ENCODE data around the gene PDS5A.
"Not testable (repeated sequence)": the region's sequence is repeated elsewhere in the genome, so short reads cannot be mapped to it uniquely, and the experiment has no call there.

Gene PDS5A

DNA sequence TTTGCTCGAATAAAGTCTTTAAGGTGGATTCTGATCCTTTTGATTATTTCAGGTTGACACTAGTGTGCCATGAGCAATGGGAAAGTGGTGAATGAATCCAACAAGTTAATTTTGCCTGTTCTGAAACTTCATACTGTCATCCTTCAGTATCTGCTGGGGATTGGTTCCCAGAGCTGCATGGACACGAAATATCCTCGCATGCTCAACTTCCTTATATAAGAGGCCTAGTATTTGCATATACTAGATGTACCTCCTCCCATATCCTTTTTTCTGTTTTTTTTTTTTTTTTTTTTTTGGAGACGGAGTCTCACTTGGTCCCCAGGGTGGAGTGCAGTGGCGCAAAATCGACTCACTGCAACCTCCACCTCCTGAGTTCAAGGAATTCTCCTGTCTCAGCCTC, 23.0 kb upstream of the PDS5A start:
- H3K27ac ChIP-seq (ENCODE audit: poor library complexity, severe bottlenecking), result no peak overlapping the region
- DNase-seq (ENCODE audit: low spot score), result no peak
- TF ChIP-seq, protein P1, sequence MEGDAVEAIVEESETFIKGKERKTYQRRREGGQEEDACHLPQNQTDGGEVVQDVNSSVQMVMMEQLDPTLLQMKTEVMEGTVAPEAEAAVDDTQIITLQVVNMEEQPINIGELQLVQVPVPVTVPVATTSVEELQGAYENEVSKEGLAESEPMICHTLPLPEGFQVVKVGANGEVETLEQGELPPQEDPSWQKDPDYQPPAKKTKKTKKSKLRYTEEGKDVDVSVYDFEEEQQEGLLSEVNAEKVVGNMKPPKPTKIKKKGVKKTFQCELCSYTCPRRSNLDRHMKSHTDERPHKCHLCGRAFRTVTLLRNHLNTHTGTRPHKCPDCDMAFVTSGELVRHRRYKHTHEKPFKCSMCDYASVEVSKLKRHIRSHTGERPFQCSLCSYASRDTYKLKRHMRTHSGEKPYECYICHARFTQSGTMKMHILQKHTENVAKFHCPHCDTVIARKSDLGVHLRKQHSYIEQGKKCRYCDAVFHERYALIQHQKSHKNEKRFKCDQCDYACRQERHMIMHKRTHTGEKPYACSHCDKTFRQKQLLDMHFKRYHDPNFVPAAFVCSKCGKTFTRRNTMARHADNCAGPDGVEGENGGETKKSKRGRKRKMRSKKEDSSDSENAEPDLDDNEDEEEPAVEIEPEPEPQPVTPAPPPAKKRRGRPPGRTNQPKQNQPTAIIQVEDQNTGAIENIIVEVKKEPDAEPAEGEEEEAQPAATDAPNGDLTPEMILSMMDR (IDR thresholded peaks at IDR 0.05; ENCODE audit: poor library complexity, severe bottlenecking), result no peak

DNA sequence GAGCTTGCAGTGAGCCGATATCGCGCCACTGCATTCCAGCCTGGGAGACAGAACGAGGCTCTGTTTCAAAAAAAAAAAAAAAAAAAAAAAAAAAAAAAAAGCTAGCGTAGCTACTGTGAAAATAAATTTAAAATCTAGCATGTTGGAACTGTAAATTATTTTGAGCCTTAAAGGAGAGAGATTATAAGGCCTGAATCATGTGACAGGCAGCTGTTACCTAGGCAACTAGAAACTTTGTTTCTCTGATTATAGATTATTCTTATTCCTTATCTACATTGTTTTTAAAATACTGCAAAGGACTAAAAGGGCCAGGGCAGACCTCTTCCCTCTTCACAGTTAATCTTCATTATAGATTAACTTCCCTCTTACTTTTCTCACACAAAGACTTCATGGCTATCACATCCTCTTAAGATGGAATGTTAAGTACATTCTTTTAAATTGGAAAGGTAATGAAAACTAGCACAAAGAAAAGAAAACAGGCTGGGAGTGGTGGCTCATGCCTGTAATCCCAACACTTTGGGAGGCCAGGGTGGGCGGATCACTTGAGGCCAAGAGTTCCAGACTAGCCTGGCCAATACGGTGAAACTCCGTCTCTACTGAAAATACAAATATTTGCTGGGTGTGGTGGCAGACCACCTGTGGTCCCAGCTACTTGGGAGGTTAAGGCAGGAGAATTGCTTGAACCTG, 21.1 kb upstream of the PDS5A start:
- Histone ChIP-seq H3K9me3 (ENCODE audit: severe bottlenecking) (no peaks in the 10 kb centered on the region), H3K36me3 (ENCODE audit: low read depth) (no peaks in the 10 kb centered on the region), H3K27ac (ENCODE audit: poor library complexity, severe bottlenecking) (no peak overlapping the region), H3K27me3 (ENCODE audit: insufficient read depth, poor library complexity, severe bottlenecking) (no peaks in the 10 kb centered on the region), H3K4me1 (ENCODE audit: insufficient read depth, poor library complexity, severe bottlenecking) (no peaks in the 10 kb centered on the region), H3K4me3 (ENCODE audit: severe bottlenecking) (no peak overlapping the region)
- no peak for ATAC-seq (ENCODE audit: low read depth)
- TF ChIP-seq, protein P1 (IDR thresholded peaks at IDR 0.05; ENCODE audit: poor library complexity, severe bottlenecking), result no peak
- no peak for DNase-seq (ENCODE audit: low spot score)

More for the DNA sequence above, 23.0 kb upstream of the PDS5A start:
- Histone ChIP-seq H3K27me3 (ENCODE audit: insufficient read depth, poor library complexity, severe bottlenecking) (no peaks in the 10 kb centered on the region), H3K4me1 (ENCODE audit: insufficient read depth, poor library complexity, severe bottlenecking) (no peaks in the 10 kb centered on the region), H3K9me3 (ENCODE audit: severe bottlenecking) (no peaks in the 10 kb centered on the region), H3K36me3 (ENCODE audit: low read depth) (no peaks in the 10 kb centered on the region), H3K4me3 (ENCODE audit: severe bottlenecking) (no peak overlapping the region)
- no peak for ATAC-seq (ENCODE audit: low read depth)

DNA sequence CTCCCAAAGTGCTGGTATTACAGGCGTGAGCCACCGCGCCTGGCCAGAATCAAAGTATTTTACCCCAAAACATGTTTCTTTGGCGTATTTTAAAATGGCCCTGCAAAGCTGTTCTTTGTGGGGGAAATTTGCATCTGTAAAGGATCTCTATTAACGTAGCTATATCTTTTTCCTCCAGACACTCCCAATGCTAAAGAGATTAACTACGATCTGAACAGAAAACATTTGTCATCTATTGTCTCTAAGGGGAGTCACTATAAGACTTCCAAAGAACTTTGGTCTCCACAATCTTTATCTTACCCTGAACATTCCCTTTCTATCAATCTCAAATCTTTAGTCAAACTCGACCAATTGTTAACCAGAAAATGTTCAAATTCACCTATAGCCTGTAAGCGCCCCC, 19.1 kb upstream of the PDS5A start:
- ATAC-seq (ENCODE audit: low read depth), result no peak
- Histone ChIP-seq H3K4me1 (ENCODE audit: insufficient read depth, poor library complexity, severe bottlenecking) (no peaks in the 10 kb centered on the region), H3K36me3 (ENCODE audit: low read depth) (no peaks in the 10 kb centered on the region), H3K9me3 (ENCODE audit: severe bottlenecking) (no peaks in the 10 kb centered on the region), H3K27ac (ENCODE audit: poor library complexity, severe bottlenecking) (no peak overlapping the region), H3K27me3 (ENCODE audit: insufficient read depth, poor library complexity, severe bottlenecking) (no peaks in the 10 kb centered on the region), H3K4me3 (ENCODE audit: severe bottlenecking) (no peak overlapping the region)
- TF ChIP-seq, protein P1 (IDR thresholded peaks at IDR 0.05; ENCODE audit: poor library complexity, severe bottlenecking), result no peak
- DNase-seq (ENCODE audit: low spot score), result no peak

GRCh38 chr4:39994406-39994805, 16.7 kb upstream of the PDS5A start:
- no peak overlapping the region for H3K4me3 ChIP-seq (ENCODE audit: severe bottlenecking)
- DNase-seq (ENCODE audit: low spot score) (no peak), ATAC-seq (ENCODE audit: low read depth) (no peak)
- TF ChIP-seq, protein P1 (IDR thresholded peaks at IDR 0.05; ENCODE audit: poor library complexity, severe bottlenecking), result no peak
- no peak overlapping the region for H3K27ac ChIP-seq (ENCODE audit: poor library complexity, severe bottlenecking)
- no peaks in the 10 kb centered on the region for H3K4me1 ChIP-seq (ENCODE audit: insufficient read depth, poor library complexity, severe bottlenecking)
- H3K36me3 ChIP-seq (ENCODE audit: low read depth), result no peaks in the 10 kb centered on the region
- no peaks in the 10 kb centered on the region for H3K9me3 ChIP-seq (ENCODE audit: severe bottlenecking)
- no peaks in the 10 kb centered on the region for H3K27me3 ChIP-seq (ENCODE audit: insufficient read depth, poor library complexity, severe bottlenecking)

DNA sequence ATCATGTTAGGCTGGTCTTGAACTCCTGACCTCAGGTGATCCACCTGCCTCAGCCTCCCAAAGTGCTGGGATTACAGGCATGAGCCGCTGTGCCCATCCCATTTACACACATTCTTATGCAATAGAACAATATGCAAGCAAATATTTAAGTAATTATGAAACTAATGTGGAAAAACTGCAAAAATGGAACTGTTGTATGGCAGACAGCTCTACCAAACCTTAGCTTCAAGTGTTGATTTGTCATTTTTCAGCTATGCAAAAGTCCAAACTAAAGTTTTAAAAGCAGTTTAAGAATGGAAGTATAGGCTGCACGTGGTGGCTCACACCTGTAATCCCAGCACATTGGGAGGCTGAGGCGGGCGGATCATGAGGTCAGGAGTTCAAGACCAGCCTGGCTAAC, 11.7 kb upstream of the PDS5A start:
- DNase-seq (ENCODE audit: low spot score); H3K27me3 ChIP-seq (ENCODE audit: insufficient read depth, poor library complexity, severe bottlenecking); H3K4me1 ChIP-seq (ENCODE audit: insufficient read depth, poor library complexity, severe bottlenecking); H3K9me3 ChIP-seq (ENCODE audit: severe bottlenecking); H3K4me3 ChIP-seq (ENCODE audit: severe bottlenecking); H3K27ac ChIP-seq (ENCODE audit: poor library complexity, severe bottlenecking); ATAC-seq (ENCODE audit: low read depth); H3K36me3 ChIP-seq (ENCODE audit: low read depth): not testable (repeated sequence)
